DND-41 (cell line): Measurements from ENCODE around the gene ITPR3.

Experiments
- ATAC-seq: fragments of 200-7000 bp; cut with Tn5 transposase; 3 replicates; pipeline ENCODE4 v1.9.1; 2021; ENCODE audit warnings: low read depth; ENCODE audit not compliant: insufficient read depth
- DNase-seq: peaks from one replicate; pipeline ENCODE4 v3.0.0-alpha.2; 2020
- H2AFZ ChIP-seq: 2 replicates; pipeline ENCODE4 v1.6.0; 2012; ENCODE audit warnings: low read depth, low read length
- H3K27ac ChIP-seq: 2 replicates; pipeline ENCODE4 v1.5.1; 2012; ENCODE audit warnings: low read length, inconsistent platforms
- H3K27me3 ChIP-seq: fragments of 200-600 bp; sonication (generic); 2 replicates; pipeline ENCODE4 v1.6.0; 2012; ENCODE audit warnings: low read length, mild to moderate bottlenecking, inconsistent platforms; ENCODE audit not compliant: insufficient read depth, poor library complexity
- H3K36me3 ChIP-seq: 2 replicates; pipeline ENCODE4 v1.5.1; 2012; ENCODE audit warnings: low read length, inconsistent platforms; ENCODE audit not compliant: insufficient read depth
- H3K4me1 ChIP-seq: 2 replicates; pipeline ENCODE4 v1.5.1; 2012; ENCODE audit warnings: mild to moderate bottlenecking, low read length; ENCODE audit not compliant: insufficient read depth
- H3K4me2 ChIP-seq: 2 replicates; pipeline ENCODE4 v1.6.0; 2012; ENCODE audit warnings: mild to moderate bottlenecking, moderate library complexity, low read length, inconsistent platforms; ENCODE audit not compliant: insufficient read depth
- H3K4me3 ChIP-seq, 2 experiments: fragments of 200-600 bp in 1 of 2; shearing (Covaris generic) in 1 of 2; 2 replicates each; pipeline ENCODE4 v1.5.1; 2012 to 2016; ENCODE audit warnings: inconsistent platforms in 2 of 2, low read length in 2 of 2, mild to moderate bottlenecking in 2 of 2, low read depth in 1 of 2, moderate library complexity in 1 of 2
- H3K79me2 ChIP-seq: 2 replicates; pipeline ENCODE4 v1.6.0; 2012; ENCODE audit warnings: low read length, inconsistent platforms; ENCODE audit not compliant: insufficient read depth
- H3K9ac ChIP-seq: 2 replicates; pipeline ENCODE4 v1.6.0; 2012; ENCODE audit warnings: low read depth, mild to moderate bottlenecking, inconsistent platforms, low read length, moderate library complexity
- H3K9me3 ChIP-seq: 2 replicates; pipeline ENCODE4 v1.5.1; 2012; ENCODE audit warnings: low read length, moderate library complexity, mild to moderate bottlenecking, inconsistent platforms; ENCODE audit not compliant: insufficient read depth, severe bottlenecking
- H4K20me1 ChIP-seq: 2 replicates; pipeline ENCODE4 v1.6.0; 2012; ENCODE audit warnings: low read length; ENCODE audit not compliant: insufficient read depth
- EZH2 ChIP-seq: IDR thresholded peaks from 3 replicates; pipeline ENCODE4 v1.6.1; 2012; ENCODE audit warnings: borderline replicate concordance, low read depth, mild to moderate bottlenecking, moderate library complexity, low read length, inconsistent platforms; ENCODE audit not compliant: severe bottlenecking
- TF ChIP-seq, protein P1 (sequence below): IDR thresholded peaks from 2 replicates; pipeline ENCODE4 v1.5.1; 2012; ENCODE audit warnings: borderline replicate concordance, low read length, moderate library complexity, mild to moderate bottlenecking; ENCODE audit not compliant: poor library complexity, severe bottlenecking; ENCODE audit errors: extremely low read depth

Gene ITPR3

DNA sequence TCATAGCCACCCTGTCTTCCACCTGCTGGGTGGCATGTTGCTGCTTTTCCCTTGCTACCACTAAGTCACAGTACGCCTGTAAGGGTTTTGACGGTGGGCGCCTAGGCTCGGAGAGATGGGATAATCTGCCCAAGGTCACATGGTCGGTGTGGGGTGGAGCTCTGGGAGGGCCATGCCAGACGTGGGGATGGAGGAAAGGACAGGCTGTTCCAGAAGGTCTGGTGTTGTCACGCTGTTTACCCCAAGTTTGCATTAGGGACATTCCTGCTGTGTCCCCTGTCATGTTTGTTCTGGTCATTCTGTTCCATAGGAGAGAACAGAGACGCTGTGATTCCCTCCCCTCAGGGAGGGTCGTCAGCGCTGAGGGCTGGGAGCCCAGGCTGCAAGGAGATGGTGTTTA is 109.5 kb downstream of the ITPR3 start:
- no peaks in the 10 kb centered on the region for H4K20me1 ChIP-seq
- no peaks in the 10 kb centered on the region for H3K36me3 ChIP-seq
- TF ChIP-seq, protein P1, sequence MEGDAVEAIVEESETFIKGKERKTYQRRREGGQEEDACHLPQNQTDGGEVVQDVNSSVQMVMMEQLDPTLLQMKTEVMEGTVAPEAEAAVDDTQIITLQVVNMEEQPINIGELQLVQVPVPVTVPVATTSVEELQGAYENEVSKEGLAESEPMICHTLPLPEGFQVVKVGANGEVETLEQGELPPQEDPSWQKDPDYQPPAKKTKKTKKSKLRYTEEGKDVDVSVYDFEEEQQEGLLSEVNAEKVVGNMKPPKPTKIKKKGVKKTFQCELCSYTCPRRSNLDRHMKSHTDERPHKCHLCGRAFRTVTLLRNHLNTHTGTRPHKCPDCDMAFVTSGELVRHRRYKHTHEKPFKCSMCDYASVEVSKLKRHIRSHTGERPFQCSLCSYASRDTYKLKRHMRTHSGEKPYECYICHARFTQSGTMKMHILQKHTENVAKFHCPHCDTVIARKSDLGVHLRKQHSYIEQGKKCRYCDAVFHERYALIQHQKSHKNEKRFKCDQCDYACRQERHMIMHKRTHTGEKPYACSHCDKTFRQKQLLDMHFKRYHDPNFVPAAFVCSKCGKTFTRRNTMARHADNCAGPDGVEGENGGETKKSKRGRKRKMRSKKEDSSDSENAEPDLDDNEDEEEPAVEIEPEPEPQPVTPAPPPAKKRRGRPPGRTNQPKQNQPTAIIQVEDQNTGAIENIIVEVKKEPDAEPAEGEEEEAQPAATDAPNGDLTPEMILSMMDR, result no peak
- no peak for TF ChIP-seq EZH2
- no peaks in the 10 kb centered on the region for H3K9me3 ChIP-seq
- no peak for DNase-seq
- H3K9ac ChIP-seq, result no peak overlapping the region
- no peak overlapping the region for H3K27ac ChIP-seq
- no peak overlapping the region for H3K4me2 ChIP-seq
- H3K27me3 ChIP-seq, result peaks cover 11% of the 10 kb centered on the region
- no peaks in the 10 kb centered on the region for H3K4me1 ChIP-seq
- H3K4me3 ChIP-seq, result no peak overlapping the region
- H2AFZ ChIP-seq, result no peak overlapping the region
- ATAC-seq, result no peak
- H3K79me2 ChIP-seq, result no peaks in the 10 kb centered on the region

GRCh38 chr6:33731035-33731434 is 109.9 kb downstream of the ITPR3 start:
- no peak overlapping the region for H3K4me2 ChIP-seq
- H3K27ac ChIP-seq, result no peak overlapping the region
- no peak overlapping the region for H3K9ac ChIP-seq
- no peak overlapping the region for H2AFZ ChIP-seq
- H3K36me3 ChIP-seq, result no peaks in the 10 kb centered on the region
- no peaks in the 10 kb centered on the region for H3K4me1 ChIP-seq
- no peaks in the 10 kb centered on the region for H4K20me1 ChIP-seq
- DNase-seq (no peak), ATAC-seq (no peak)
- no peaks in the 10 kb centered on the region for H3K9me3 ChIP-seq
- H3K79me2 ChIP-seq, result no peaks in the 10 kb centered on the region
- no peak overlapping the region for H3K4me3 ChIP-seq
- H3K27me3 ChIP-seq, result peaks cover 11% of the 10 kb centered on the region
- TF ChIP-seq, protein P1, result no peak
- TF ChIP-seq EZH2, result no peak

DNA sequence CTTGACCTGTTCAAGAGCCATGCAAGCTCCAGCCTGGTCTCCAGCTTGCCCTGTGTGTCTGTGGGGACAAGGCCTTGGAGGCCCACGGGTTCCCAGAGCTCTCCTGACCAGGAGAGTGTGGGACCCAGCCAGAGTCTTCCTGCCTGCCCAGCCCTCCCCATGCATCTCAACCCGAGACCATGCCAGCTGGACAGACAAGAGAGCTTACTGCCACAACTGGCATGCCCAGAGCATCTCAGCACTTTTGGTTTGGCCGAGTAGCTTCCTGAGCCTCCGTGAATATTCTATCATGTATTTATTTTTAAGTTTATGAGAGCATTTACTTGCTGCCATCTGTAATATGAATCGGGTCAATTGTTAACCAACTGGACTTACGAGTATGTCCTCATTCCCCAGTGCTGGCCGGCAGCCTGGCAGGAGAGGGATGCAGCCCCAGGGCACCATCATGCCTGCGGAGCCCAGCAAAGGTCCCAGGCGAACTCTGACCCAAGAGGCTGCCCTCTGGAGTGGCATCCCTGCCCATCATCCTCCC is 110.7 kb downstream of the ITPR3 start:
- peaks cover 11% of the 10 kb centered on the region for H3K27me3 ChIP-seq
- H3K9ac ChIP-seq, result no peak overlapping the region
- H3K4me3 ChIP-seq, result no peak overlapping the region
- DNase-seq, result no peak
- no peak overlapping the region for H3K27ac ChIP-seq
- no peak for TF ChIP-seq EZH2
- TF ChIP-seq, protein P1, result no peak
- no peaks in the 10 kb centered on the region for H4K20me1 ChIP-seq
- no peaks in the 10 kb centered on the region for H3K4me1 ChIP-seq
- no peak for ATAC-seq
- H3K4me2 ChIP-seq, result no peak overlapping the region
- no peaks in the 10 kb centered on the region for H3K36me3 ChIP-seq
- no peaks in the 10 kb centered on the region for H3K79me2 ChIP-seq
- no peak overlapping the region for H2AFZ ChIP-seq
- H3K9me3 ChIP-seq, result no peaks in the 10 kb centered on the region

GRCh38 chr6:33732385-33732784 is 111.3 kb downstream of the ITPR3 start:
- Histone ChIP-seq H3K27ac (no peak overlapping the region), H3K9me3 (no peaks in the 10 kb centered on the region), H3K36me3 (no peaks in the 10 kb centered on the region), H3K4me1 (no peaks in the 10 kb centered on the region), H3K9ac (no peak overlapping the region), H3K27me3 (peaks cover 6% of the 10 kb centered on the region), H3K79me2 (no peaks in the 10 kb centered on the region), H4K20me1 (no peaks in the 10 kb centered on the region), H2AFZ (no peak overlapping the region), H3K4me3 (no peak overlapping the region), H3K4me2 (no peak overlapping the region)
- ATAC-seq, result no peak
- TF ChIP-seq EZH2, result no peak
- TF ChIP-seq, protein P1, result no peak
- no peak for DNase-seq
